Activated T-cell treated with anti-CD3 and anti-CD28 coated beads, Interleukin-2, amount 50 U/mL, for 72 hours (primary cell): ENCODE measurements around the gene RAB4B. TPM values are rescaled to one million over a fixed set of nuclear protein-coding genes. Genes with fewer than 3 reads are reported as not detected.
"Not testable (repeated sequence)": the region's sequence is repeated elsewhere in the genome, so short reads cannot be mapped to it uniquely, and the experiment has no call there.

Experiments
- ATAC-seq, 2 donors: fragments of 150-1000 bp; cut with Tn5 transposase; replicated peaks in 1 of 2; 2 replicates each; pipeline ENCODE4 v1.10.0; 2021; ENCODE audit warnings: moderate library complexity in 2 of 2, mild to moderate bottlenecking in 1 of 2
- DNase-seq, 2 donors: peaks; one replicate each; pipeline ENCODE4 v3.0.0; 2021 to 2022; ENCODE audit warnings: mixed read lengths in 1 of 2
- H3K27ac Mint-ChIP-seq: one replicate; pipeline ENCODE4 v1.8.0; 2022; ENCODE audit warnings: mild to moderate bottlenecking, moderate library complexity, mixed read lengths
- H3K27me3 Mint-ChIP-seq: one replicate; pipeline ENCODE4 v1.8.0; 2022; ENCODE audit warnings: low read depth, mixed read lengths
- H3K36me3 Mint-ChIP-seq, 2 donors: one replicate each; pipeline ENCODE4 v1.8.0; 2022; ENCODE audit warnings: mixed read lengths in 2 of 2, mild to moderate bottlenecking in 1 of 2; ENCODE audit not compliant: insufficient read depth in 2 of 2
- H3K4me1 Mint-ChIP-seq: one replicate; pipeline ENCODE4 v1.8.0; 2022; ENCODE audit warnings: low read depth, mixed read lengths
- H3K4me3 Mint-ChIP-seq, 2 donors: one replicate each; pipeline ENCODE4 v1.8.0; 2022; ENCODE audit warnings: mild to moderate bottlenecking in 2 of 2, mixed read lengths in 2 of 2, moderate library complexity in 2 of 2
- H3K9me3 Mint-ChIP-seq, 2 donors: one replicate each; pipeline ENCODE4 v1.8.0; 2022; ENCODE audit warnings: mixed read lengths in 2 of 2
- total RNA-seq, 2 donors: library from RNA; stranded (reverse); gene quantifications; one replicate each; pipeline ENCODE4 v1.2.3, GENCODE V29; 2022

RAB4B gene
- total RNA-seq, 2 donors from 2014 or later: 44.4 to 45.7 TPM

DNA sequence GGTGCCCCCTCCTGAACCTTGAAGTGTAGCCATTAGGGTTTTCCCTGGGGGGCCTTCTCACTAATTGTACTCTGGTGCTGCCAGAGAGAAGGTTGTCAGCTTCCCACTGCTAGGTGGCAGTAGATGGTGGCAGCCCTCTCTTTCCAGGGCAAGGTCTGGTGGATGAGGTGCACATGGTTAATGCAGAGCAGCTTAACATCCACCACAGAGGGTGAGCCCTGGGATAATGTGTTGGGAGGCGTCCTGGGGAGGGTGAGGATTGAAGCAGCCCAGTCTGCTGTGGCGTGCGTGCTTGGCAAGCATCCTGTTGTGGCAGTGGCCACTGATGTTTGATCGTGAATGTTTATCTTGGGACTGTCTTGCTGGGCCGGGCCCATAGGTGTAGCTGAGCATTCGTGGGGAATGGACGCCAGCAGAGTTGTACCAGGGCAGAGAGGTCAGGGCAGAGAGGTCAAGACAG lies 26.8 kb downstream of the RAB4B start:
- Mint-ChIP-seq H3K27ac (peak overlapping the region; percentile 75), H3K4me1 (peaks cover 84% of the 10 kb centered on the region), H3K36me3 (peaks cover 5 to 21% of the 10 kb centered on the region in 2 donors), H3K4me3 (peak overlapping the region; percentile 95 to 99), H3K9me3 (no peaks in the 10 kb centered on the region), H3K27me3 (no peaks in the 10 kb centered on the region)
- DNase-seq (no peak), ATAC-seq (no peak)

DNA sequence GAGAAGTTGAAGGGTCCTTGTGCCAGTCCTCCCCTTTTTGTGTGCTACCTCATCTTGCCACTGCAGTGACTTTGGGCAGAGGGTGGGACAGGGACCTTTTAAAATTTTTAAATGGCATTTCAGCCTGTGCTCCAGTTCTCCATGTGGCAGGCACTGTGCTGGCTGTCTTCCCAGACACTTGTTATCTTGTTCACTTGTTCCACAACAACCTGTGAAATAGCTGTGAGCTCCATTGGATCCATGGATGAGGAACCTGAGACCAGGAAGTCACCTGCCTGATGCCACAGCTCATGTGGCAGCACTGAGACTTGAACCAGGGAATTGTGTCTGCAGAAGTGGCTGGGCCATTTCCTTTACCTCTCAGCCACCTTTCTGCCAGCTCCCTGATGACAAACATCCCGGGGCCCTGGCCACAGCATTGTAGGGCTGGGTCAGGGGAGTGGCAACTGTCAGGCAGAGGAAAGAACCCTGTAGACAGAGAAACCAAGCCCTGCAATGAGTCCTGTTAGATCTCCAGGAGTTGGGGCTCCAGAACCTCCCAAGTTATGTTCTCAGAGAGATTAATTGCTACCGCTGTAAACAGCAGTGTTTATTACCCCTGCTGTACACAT lies 27.3 kb downstream of the RAB4B start:
- DNase-seq (peak in 1 of 2 donors; percentile 38), ATAC-seq (no peak)
- Mint-ChIP-seq H3K36me3 (peaks cover 3 to 17% of the 10 kb centered on the region in 2 donors), H3K4me3 (peak overlapping the region; percentile 95 to 99), H3K27ac (peak overlapping the region; percentile 75), H3K4me1 (peaks cover 84% of the 10 kb centered on the region), H3K9me3 (no peaks in the 10 kb centered on the region), H3K27me3 (no peaks in the 10 kb centered on the region)

DNA sequence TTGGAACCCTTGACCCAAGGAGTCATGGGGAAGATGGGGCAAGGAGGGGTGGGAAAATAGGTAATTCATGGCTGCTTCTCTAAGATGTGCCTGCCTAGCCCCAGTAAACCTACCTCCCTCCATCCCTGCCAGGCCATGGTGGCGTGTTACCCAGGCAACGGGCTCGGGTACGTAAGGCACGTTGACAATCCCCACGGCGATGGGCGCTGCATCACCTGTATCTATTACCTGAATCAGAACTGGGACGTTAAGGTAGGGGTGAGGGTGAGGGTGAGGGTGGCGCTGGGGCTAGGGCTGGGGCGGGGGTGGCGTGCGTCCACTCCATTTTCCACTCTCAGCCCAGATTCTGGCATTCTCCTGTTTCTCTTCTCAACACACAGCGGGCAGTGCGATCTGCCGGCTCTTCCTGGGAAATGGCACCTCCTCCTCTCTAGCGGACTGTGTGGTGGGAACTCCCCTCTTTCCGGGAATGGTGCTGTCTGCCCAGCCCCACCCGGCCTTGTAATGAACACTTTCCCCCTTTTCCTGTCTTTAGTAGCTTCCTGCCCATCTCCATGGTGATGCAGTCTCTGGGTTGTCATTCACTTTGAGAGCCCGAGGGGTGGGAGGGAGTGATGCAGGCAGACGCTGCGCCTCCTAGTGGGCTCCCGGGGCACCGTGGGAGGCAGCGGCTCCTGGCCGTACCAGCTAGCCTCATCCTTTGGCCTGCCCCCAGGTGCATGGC lies 28.5 kb downstream of the RAB4B start:
- DNase-seq (peak; percentile 83 to 87), ATAC-seq (peak; percentile 61 to 67)
- peak overlapping the region; percentile 80 for H3K27ac Mint-ChIP-seq
- no peaks in the 10 kb centered on the region for H3K9me3 Mint-ChIP-seq
- peak overlapping the region; percentile 79 to 99 for H3K4me3 Mint-ChIP-seq
- peaks cover 82% of the 10 kb centered on the region for H3K4me1 Mint-ChIP-seq
- H3K36me3 Mint-ChIP-seq: peaks cover 3 to 16% of the 10 kb centered on the region in 2 donors
- H3K27me3 Mint-ChIP-seq: no peaks in the 10 kb centered on the region

DNA sequence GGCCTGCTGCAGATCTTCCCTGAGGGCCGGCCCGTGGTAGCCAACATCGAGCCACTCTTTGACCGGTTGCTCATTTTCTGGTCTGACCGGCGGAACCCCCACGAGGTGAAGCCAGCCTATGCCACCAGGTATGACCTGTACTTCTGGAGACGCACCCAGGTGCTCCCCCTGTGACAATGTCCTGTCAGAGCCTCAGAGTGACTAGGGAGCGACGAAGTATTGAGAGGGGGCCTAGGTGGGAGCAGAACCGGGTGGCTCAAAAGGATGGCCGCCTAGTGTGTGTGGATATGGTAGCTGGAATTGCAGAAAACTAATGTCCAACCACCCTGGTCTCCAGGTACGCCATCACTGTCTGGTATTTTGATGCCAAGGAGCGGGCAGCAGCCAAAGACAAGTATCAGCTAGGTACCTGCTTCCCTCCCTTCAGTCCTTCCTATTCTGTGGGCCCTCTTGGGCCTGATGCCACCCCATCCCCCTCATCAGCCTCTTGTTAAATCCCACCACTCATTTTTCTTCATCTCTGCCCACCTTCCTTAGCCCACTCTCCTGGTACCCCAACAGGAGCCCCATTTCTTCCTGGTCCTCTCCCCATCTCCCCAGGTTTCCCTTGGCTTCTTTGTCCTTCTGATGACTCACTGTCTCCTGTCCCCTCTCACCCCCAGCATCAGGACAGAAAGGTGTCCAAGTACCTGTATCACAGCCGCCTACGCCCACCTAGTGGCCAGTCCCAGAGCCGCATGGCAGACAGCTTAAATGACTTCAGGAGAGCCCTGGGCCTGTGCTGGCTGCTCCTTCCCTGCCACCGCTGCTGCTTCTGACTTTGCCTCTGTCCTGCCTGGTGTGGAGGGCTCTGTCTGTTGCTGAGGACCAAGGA lies 29.3 kb downstream of the RAB4B start:
- Mint-ChIP-seq H3K36me3 (peaks cover 3 to 12% of the 10 kb centered on the region in 2 donors), H3K27me3 (peaks cover 3% of the 10 kb centered on the region), H3K9me3 (no peaks in the 10 kb centered on the region), H3K4me3 (peak overlapping the region; percentile 79 to 99), H3K4me1 (peaks cover 82% of the 10 kb centered on the region), H3K27ac (peak overlapping the region; percentile 80)
- ATAC-seq: no peak
- no peak for DNase-seq

DNA sequence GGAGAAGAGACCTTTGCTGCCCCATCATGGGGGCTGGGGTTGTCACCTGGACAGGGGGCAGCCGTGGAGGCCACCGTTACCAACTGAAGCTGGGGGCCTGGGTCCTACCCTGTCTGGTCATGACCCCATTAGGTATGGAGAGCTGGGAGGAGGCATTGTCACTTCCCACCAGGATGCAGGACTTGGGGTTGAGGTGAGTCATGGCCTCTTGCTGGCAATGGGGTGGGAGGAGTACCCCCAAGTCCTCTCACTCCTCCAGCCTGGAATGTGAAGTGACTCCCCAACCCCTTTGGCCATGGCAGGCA lies 29.9 kb downstream of the RAB4B start:
- H3K4me3 Mint-ChIP-seq: peak overlapping the region in 1 of 2 donors; percentile 69
- peak overlapping the region; percentile 7 for H3K27ac Mint-ChIP-seq
- no peak for ATAC-seq
- H3K9me3 Mint-ChIP-seq: no peaks in the 10 kb centered on the region
- H3K27me3 Mint-ChIP-seq: peaks cover 9% of the 10 kb centered on the region
- no peak for DNase-seq
- peaks cover 80% of the 10 kb centered on the region for H3K4me1 Mint-ChIP-seq
- peaks cover 3 to 11% of the 10 kb centered on the region in 2 donors for H3K36me3 Mint-ChIP-seq

DNA sequence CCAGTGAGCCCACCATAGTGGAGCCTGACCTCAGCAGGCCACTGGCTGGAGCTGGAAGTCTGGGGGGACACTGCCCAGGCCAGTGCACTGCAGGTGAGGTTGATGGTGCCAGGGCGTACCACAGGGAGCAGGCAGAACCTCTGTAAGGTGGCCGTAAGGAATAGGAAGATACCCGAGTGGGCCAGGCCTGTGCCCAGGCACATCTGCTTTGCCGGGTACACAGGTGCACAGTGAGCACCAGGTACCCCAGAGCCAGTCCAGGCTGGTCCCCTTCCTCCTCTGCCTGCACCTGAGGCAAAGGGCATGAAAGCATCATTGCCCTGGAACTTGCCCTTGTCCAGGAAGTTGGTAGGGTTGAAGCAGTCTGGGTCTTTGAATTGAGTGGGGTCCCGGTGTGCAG lies 30.4 kb downstream of the RAB4B start:
- H3K36me3 Mint-ChIP-seq: peaks cover 3 to 11% of the 10 kb centered on the region in 2 donors
- peaks cover 75% of the 10 kb centered on the region for H3K4me1 Mint-ChIP-seq
- DNase-seq: no peak
- H3K9me3 Mint-ChIP-seq: no peaks in the 10 kb centered on the region
- no peak overlapping the region for H3K4me3 Mint-ChIP-seq
- ATAC-seq: no peak
- no peak overlapping the region for H3K27ac Mint-ChIP-seq
- peaks cover 10% of the 10 kb centered on the region for H3K27me3 Mint-ChIP-seq

DNA sequence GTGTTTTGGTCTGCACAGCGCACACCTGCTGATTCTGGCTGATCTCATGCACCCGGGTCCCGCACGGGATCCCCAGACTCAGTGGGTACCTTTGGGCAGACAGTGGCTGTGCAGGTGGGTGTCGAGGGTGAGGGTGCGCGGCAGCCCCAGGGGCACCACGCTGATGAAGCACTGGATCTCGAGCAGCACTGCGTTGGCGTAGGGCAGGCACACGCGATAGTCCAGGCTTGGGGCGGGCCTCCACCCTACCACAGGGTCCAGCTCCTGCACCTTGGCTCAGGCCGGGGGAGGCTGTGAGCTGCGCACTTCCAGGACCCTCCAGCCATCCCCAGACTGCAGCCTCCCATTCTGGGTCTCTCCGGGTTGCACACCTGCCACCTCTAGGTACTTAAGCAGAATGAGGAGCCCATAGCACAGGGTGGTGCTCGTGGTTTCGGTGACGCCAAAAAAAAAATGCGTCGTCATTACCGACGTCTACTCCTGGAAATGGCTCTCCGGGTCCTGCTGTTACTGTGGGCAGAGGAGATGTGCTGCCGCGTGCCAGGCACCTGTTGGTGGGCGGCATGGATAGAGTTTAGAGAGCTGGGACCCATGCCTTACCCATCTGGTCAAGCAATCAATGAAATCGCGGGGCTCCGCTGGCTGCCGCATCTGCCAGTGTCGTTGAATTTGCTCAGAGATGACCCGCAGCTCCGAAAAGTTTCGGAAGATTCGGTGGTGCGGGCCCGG lies 31.5 kb downstream of the RAB4B start:
- Mint-ChIP-seq H3K4me3 (no peak overlapping the region), H3K27me3 (peaks cover 10% of the 10 kb centered on the region), H3K4me1 (peaks cover 65% of the 10 kb centered on the region), H3K27ac (no peak overlapping the region), H3K36me3 (peaks cover 3 to 9% of the 10 kb centered on the region in 2 donors), H3K9me3 (no peaks in the 10 kb centered on the region)
- DNase-seq (no peak), ATAC-seq (no peak)

DNA sequence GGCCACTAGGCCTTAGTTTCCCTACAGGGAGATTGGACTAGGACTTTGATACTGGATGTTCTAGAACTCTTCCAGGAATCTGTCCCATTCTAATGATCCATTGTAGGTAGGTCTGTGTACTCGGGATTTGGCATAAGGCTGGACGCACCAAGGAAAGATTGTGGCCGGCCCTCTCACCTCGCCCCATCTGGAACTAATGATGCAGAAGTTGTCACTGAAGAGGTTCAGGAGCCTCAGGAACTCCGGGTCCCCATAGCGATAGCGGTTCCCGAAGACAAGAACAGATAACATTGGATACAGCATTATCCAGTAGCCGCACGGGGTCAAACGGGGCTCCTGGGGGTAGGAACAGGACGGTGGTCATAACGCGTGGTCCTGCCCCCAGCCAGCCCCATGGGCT lies 32.1 kb downstream of the RAB4B start:
- Mint-ChIP-seq H3K4me1 (peaks cover 58% of the 10 kb centered on the region), H3K9me3 (no peaks in the 10 kb centered on the region), H3K27me3 (peaks cover 10% of the 10 kb centered on the region), H3K36me3 (peaks cover 3 to 9% of the 10 kb centered on the region in 2 donors), H3K27ac (no peak overlapping the region), H3K4me3 (peak overlapping the region; percentile 28 to 35)
- no peak for ATAC-seq
- no peak for DNase-seq

DNA sequence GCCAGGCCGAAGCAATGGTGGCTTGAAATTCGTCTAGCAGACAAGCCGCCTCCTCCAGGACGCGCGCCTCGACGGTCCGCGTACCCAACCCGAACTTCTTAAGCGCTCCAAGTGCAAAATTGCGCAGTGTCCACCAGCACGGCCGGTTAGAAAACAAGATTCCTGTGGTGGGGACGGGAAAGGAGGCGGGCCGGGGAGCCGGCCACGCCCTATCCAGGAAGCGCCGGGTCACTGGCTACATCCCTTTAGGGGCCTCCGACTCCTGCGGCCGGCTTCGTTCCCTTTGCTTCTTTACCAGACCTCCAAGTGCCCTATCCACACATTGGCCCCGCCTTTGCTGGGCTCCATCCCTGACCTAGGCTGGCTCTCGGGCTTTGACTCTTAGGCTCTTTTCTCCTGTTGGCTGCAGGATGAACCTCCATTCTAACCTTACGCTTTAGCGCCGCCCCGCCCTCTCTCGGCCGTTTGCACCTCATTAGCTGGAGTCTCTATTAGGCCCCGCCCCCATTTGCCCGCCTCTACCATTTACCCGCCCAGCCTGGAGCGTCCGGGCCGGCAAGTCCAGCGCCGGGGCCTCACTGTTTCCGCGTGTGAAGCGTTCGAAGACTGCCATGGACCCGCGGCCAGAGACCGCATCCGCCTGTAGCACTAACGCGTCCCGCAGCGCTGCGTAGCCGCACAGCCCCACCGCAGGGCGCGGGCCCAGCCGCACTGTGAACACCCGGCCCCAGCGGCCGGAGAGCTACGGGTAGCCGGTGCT lies 32.8 kb downstream of the RAB4B start:
- DNase-seq: peak; percentile 66
- not testable (repeated sequence) for H3K9me3 Mint-ChIP-seq, H3K36me3 Mint-ChIP-seq, H3K27me3 Mint-ChIP-seq
- peak overlapping the region; percentile 91 to 94 for H3K4me3 Mint-ChIP-seq
- peaks cover 52% of the 10 kb centered on the region for H3K4me1 Mint-ChIP-seq
- peak overlapping the region; percentile 73 for H3K27ac Mint-ChIP-seq
- ATAC-seq: peak; percentile 79 to 82

DNA sequence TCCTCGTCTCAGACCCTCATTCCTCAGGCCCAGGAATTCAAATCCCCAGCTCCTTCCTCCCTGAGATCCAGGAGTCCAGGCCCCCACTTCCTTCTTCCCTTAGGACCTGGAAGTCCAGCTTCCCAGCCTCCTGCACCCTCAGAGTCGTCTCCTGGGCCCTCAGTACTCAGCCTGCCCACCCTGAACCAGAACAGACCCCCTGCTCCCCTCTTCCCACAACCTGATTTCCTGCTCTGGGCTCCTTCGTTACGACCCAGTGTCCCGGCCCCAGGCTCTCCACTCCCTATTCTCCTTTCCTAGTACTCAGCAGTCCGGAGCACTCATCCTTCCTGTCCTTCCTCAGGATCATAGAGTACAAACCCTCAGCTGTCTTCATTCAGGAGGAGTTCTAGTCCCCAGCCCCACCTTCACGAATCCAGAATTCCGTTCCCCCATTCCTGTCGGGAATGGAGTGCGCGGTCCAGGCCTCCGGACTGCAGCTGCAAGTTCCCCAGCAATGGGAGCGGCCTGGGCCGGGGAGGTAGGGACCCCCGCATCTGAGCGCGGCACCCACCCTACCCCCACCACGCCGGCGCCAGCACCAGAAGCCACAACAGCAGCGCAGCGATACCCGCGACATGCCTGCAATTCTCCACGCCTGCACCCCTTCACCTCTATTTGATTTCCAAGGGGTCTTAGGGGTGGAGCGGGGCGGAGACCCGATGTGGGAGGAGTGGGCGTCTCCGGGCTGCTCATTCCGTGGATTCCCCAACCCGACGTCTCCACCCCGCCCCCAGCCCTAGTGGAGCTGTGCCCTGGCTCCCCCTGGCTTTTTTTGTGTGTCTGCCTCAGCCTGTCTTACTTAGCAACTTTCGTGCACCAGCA lies 33.7 kb downstream of the RAB4B start:
- ATAC-seq (no peak), DNase-seq (peak in 1 of 2 donors; percentile 32)
- peak overlapping the region; percentile 74 for H3K27ac Mint-ChIP-seq
- peaks cover 43% of the 10 kb centered on the region for H3K4me1 Mint-ChIP-seq
- H3K36me3 Mint-ChIP-seq: peaks cover 3 to 9% of the 10 kb centered on the region in 2 donors
- peak overlapping the region; percentile 91 to 94 for H3K4me3 Mint-ChIP-seq
- H3K9me3 Mint-ChIP-seq: no peaks in the 10 kb centered on the region
- peaks cover 10% of the 10 kb centered on the region for H3K27me3 Mint-ChIP-seq

DNA sequence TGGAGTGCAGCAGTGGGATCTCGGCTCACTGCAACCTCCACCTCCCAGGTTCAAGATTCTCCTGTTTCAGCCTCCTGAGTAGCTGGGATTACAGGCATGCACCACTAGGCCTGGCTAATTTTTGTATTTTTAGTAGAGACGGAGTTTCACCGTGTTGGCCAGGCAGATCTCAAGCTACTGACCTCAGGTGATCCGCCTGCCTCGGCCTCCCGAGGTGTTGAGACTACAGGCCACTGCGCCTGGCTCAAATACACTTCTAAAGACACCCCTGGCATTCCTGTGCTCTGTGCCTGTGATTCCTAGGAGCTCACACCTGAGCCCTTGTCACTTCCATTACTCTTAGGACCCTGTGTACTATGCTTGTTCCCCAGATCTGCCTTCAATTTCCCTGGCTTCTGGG lies 34.5 kb downstream of the RAB4B start:
- peak overlapping the region; percentile 91 to 94 for H3K4me3 Mint-ChIP-seq
- not testable (repeated sequence) for ATAC-seq, DNase-seq, H3K27me3 Mint-ChIP-seq, H3K9me3 Mint-ChIP-seq, H3K27ac Mint-ChIP-seq, H3K36me3 Mint-ChIP-seq
- peaks cover 34% of the 10 kb centered on the region for H3K4me1 Mint-ChIP-seq
